Endometrial microvascular endothelial cells (primary cell): ENCODE measurements around the gene SPATA21. TPM values are rescaled to one million over a fixed set of nuclear protein-coding genes. Genes with fewer than 3 reads are reported as not detected.
"Not testable (repeated sequence)": the region's sequence is repeated elsewhere in the genome, so short reads cannot be mapped to it uniquely, and the experiment has no call there.

Experiments
- in situ Hi-C: cut with HindIII; loops from 2 replicates; pipeline ENCODE4 v1.10.0; 2017; ENCODE audit warnings: low sequenced_read_pairs, low pct_unique_long_range_greater_than_20kb; ENCODE audit errors: inconsistent ontology term
- total RNA-seq: library from RNA; depleted of rRNA; stranded (reverse); fragments of >200 nt; gene quantifications from one replicate; pipeline ENCODE4 v1.2.3, GENCODE V29; 2015; ENCODE audit errors: inconsistent ontology term

SPATA21 gene
- total RNA-seq, 1 donor from 2014 or later: not detected

DNA sequence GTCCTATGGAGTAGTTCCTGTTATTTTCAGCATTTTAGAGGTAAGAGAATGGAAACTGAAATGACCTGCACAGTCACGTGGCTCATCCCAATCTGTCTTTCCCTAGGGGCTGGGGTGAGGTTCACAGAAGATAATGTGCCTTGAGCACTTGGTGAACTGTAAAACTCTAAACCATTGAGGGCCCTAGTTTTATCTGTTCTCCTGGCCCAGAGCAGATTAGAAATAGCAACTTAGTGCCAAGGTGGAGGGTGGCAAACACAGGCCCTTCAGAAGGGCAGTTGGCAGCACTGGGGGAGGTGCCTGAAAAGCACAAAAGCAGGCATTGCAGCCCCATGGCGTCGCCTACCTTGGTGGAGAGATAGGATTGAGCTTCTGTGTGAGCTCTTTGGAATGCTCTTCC lies 17.7 kb upstream of the SPATA21 start:
- in situ Hi-C loops: not testable (repeated sequence)

DNA sequence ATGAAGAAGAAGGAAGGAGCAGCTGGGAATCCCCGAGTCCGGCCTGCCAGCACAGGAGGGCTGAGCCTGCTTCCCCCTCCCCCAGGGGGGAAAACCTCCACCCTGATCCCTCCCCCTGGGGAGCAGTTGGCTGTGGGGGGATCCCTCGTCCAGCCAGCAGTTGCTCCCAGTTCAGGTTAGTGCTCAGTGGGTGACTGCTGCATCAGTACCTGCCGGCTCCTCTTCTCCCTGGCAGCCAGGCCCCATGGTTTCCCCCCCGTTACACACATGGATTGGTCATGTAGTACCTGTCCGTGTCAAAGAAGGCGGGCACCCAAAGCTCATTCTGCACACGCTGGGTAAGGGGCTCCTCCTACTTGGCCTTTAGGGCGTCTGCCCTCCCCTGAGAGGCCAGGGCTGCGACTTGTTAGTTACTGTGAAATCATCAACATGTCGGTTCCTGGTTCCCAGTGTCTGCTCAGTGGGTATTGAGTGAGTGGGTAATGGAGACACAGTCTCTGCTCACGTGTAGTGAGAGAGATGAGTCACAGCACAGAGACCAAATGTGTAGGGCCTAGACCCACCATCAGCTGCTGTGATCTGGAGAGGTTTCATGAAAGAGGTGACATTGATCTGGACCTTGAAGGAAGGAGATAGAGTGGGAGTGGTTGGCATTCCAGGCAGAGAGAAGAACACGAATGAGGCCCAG lies 14.8 kb upstream of the SPATA21 start:
- in situ Hi-C loops: no loop called here

DNA sequence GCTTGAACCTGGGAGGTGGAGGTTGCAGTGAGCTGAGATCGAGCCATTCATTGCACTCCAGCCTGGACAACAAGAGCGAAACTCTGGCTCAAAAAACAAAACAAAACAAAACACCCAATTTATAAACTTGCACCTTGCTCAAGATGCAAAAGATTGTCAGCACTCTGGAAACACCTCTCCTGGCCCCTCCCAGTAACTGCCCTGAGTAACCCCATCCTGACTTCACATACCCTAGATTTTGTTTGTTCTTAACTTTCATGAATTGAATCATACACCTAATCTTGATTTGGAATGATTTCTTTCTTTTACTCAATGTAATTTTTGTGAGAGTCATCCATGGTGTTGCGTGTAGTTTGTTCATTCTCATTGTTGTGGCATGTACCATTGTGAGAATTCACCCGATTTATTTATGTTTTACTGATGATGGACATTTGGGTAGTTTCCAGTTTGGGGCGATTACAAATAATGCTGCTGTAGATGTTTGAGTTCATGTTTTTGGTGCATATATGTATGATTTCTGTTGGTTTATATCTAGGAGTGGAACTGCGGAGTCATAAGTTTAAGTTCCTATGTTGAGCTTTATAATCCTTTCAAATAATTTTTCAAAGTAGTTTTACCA lies 13.7 kb upstream of the SPATA21 start:
- in situ Hi-C loops: no loop called here

DNA sequence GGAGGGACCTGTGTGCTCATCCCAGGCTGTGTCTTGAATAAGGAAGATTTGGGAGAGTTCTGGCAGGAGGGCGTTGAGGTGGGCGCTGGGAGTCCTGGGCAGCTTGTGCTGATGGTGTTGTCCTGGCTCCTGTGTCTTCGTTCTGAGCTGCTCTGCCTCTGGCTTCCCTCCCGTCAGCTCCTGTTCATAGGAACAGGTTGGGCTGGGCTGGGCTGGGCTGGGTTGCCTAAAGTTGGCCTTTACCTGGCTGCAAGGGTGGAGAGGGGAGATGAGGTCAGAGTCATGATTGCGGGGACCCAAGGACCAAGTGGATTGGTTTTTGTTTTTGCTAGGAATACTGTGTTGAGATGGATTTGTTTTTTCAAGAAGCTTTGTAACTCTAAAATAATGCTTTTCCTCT lies 12.4 kb upstream of the SPATA21 start:
- in situ Hi-C loops: no loop called here

DNA sequence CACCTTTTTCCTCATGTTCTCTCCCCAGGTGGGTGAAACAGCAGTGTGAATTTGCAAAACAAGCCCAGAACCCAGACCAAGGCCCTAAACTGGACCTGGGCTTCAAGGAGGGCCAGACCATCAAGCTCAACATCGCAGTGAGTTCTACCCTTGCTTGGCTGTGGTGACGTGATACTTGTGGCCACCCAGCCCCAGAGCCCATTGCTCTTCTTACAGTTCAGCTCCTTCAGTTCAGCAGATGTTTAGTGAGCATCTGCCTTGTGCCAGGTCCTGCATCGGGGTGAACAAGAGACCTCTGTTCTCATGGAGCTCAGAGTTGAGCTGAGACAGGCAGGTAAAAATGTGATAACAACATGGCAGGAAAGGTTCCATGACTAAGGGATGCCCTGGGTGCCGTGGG lies 11.8 kb upstream of the SPATA21 start:
- in situ Hi-C loops: no loop called here

DNA sequence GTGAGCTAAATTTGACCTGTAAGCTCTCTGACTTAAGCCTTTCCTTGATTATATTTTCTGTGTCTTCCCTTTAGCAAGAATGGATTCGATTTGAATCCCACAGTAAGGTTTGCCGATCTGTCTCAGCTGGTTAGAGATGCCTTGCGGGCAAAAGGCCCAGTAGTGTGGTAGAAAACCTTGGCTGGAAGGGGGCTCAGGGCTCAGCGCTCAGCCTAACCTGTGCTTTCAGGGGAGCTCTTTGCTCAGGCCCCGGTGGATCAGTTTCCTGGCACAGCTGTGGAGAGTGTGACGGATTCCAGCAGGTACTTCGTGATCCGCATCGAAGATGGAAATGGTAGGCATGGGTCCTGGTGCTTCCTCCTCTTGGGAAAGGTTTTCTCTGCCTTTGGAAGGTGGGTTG lies 10.4 kb upstream of the SPATA21 start:
- in situ Hi-C loops: no loop called here

DNA sequence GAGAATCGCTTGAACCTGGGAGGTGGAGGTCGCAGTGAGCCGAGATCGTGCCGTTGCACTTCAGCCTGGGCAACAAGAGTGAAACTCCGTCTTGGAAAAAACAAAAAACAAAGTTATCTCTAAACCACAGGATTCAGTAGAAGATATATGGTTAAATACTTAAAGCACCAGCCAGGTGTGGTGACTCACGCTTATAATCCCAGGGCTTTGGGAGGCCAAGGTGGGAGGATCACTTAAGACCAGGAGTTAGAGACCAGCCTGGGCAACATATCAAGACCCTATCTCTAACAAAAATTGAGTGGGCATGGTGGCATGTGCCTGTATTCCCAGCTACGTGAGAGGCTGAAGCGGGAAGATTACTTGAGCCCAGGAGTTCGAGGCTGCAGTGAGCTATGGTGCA lies 8.9 kb upstream of the SPATA21 start:
- in situ Hi-C loops: no loop called here

DNA sequence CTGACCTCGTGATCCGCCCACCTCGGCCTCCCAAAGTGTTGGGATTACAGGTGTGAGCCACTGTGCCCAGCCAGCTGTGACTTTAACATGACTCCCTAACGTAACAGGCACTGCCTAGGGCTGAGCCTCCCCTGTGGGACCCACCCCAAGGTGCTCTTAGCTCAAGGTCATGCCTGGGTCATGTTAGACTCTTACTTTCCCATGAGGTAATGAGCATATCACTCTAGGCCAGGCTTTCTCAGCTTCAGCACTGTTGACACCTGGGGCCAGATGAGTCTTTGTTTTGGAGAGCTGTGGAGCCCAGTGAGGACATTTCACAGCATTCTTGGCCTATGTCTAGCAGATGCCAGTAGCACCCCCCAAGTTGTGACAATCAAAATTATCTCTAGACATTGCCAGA lies 7.8 kb upstream of the SPATA21 start:
- in situ Hi-C loops: no loop called here

DNA sequence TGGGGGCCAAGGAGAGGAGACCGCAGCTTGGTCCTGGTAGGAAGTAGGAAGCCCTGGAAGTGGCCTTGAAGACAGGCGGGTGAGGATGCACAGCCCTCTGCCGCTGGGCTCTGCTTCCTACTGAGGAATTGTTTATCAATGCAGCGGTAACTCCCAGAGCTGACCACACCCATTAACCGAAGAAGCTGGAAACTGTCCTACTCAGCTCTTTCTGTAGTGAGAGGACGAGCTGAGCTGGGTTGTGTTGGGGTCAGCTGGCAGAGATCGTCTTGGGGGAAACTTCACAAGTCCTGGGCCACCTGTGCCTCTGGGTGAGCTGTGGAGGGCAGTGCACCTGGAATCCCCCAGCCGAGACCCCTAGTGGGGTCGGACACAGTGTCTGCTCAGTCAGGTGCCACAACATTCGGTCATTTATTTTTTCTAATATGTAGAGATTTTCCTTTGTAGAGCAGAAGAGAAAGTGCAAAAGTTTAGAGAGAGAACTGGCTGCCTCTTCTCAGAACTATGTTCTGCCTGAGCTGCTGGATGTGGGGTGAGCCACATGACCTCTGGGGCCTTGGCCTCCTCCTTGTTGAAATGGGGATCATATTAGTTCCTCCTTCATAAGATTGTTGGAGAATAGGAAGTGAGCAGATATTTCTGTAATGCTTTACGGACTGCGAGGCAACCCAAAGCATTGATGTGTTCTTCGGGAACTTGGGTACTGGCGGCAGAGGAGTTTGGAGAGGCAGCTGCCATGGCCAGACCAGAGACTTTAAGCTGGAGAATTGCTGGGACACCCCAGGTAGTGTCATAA lies 6.9 kb upstream of the SPATA21 start:
- in situ Hi-C loops: no loop called here

DNA sequence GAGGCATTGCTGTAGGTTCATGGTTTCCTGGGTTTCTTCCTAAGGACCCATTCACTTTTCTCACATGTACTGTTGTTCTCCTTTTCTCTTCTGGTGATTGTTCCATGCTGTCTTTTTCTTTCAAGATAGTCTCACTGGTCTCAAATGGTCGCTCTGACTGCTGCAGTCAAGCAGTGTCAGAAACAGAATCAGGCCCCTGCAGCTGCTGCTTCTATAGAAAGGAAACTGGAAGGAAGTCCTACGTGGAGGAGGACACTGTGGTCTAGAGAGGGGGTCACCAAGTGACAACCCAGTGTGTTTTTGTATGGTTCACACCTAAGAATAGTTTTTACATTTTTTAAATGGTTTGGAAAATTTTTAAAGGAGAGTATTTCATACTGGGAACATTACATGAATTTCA lies 5.7 kb upstream of the SPATA21 start:
- in situ Hi-C loops: no loop called here

DNA sequence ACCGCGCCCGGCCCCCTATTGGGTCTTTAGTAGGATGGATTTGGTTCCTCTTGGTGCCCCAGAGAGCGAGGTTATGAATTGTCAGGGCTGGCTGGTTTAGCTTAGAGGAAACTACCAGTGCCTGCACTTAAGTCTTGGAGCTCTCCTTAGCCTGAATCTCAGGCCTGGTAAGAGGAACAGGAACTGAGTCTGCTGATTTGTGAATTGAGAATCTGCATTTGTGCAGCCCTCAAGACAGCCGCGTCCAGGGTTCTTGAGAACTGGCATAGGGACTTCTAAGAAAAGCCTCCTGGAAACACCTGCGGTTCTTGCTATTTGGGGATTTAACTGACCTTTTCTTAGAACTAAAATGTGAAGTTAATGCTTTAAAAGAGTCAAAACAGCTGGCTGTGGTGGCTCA lies 5.0 kb upstream of the SPATA21 start:
- in situ Hi-C loops: no loop called here

DNA sequence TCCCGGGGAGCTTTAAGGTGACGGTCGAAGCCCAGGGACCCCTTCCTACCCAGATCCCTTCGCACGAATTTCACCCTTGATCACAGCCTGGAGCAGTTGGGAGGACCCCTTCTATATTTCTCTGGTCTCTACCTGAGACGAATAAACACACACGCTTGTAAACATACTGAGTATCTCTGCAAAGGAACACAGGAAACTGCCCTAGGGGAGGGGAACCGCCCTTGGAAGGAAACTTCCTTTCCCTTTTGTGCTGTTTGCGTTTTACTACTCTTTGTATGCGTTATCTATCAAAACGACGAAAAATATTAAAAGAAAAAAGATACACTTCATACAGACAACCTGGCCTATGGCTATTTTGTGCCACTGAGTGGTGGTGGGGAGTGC lies 4.0 kb upstream of the SPATA21 start:
- in situ Hi-C loops: no loop called here

DNA sequence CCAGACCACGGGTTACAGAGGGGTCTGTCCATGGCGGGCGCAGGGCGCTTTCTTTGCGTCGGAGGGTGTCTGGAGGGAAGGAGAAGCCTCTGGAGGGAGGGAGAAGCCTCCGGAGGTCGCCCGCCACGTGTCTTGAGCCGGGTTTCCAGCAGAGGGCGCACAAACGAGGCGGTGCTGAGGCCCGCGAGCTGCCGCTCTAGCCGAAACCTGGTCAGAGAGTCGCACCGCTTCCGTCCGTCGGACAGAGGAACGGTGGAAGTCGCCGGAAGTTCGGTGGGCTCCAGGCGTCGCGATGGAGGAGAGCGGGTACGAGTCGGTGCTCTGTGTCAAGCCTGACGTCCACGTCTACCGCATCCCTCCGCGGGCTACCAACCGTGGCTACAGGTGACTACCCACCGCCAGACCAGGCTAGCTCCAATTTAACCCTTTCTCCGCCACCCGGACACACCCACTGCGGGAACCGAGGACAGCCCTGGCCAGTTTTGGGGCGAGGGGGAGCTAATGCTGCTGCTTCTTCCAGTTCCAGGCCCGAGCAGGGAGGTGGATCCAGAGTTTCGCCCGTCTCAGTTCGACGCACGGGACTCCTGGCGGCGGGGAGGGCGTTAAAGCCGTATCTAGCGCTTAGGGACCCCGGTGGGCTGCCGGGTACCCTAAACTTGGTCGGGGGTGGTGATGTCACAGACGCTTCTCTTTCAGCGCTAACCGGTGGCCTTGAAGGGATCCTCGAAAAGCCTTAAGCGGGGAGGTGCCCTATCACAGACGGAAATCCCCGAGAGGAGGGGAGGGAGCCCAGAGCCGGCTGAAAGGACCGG lies 3.5 kb upstream of the SPATA21 start, which contains the start of gene NECAP2:
NECAP2 (plus strand) TSS at position 255 of the 812 bp plus-strand sequence; CDS start at position 293, 38 bp downstream.
- in situ Hi-C loops: no loop called here

DNA sequence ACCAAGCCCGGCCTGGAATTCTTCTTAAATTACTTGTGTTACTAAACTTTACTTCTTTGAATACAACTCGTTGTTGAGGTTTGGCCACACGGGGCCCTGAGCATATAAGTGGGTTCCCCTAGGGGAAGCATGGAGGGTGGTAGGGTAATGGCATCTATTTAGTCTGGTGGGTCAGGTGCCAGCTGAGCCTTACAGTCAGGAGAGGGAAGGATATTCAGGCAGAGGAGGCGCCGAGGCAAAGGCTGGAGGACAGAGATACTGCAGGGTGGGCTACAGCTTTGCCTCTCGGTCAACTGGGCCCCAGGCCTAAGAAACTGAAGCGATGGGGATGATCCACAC lies 2.9 kb upstream of the SPATA21 start:
- in situ Hi-C loops: no loop called here

DNA sequence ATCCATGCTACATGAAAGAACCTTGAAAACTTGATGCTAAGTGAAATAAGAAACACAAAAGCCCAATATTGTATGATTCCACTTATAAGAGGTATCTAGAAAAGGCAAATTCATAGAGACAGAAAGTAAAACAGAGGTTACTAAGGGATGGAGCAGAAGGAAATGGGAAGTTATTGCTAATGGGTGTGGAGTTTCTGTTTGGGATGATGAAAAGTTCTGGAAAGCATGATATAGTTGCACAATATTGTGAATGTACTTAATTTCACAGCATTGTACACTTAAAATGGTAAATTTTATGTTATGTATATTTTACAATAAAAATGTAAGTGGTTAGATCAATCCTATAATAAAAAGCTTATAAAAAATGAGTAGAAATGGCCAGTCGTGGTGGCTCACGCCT lies 1.7 kb upstream of the SPATA21 start:
- in situ Hi-C loops: no loop called here

DNA sequence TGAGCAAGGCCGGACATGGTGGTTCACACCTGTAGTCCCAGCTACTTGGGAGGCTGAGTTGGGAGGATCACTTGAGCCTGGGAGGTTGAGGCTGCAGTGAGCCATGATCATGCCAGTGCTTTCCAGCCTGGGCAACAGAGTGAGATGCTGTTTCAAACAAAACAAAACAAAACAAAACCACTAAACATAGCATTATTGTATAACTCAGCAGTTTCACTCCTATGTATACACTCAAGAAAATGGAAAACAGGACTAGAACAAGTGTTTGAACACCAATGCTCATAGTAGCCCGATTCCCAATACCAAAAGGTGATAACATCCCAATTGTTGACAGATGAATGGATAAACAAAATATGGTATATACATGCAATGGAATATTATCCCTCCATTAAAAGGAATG lies 1.3 kb upstream of the SPATA21 start:
- in situ Hi-C loops: no loop called here

DNA sequence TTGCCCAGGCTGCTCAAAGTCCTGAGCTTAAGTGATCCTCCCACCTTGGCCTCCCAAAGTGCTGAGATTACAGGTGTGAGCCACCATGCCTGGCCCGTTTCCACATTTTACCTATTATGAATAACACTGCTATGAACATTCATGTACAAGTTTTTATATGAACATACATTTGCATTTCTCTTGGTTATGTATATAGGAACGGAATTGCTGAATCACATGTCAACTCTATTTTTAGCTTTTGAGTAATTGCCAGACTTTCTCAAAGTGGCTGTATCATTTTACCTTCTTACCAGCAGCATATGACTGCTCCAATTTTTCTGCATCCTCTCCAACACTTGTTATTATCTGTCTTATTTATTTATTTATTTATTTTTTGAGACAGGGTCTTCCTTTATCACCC lies 2.7 kb downstream of the SPATA21 start:
- in situ Hi-C loops: loop anchor here (5.0 kb wide), 1 partner anchor 42 kb away; no protein-coding TSS in a partner anchor

DNA sequence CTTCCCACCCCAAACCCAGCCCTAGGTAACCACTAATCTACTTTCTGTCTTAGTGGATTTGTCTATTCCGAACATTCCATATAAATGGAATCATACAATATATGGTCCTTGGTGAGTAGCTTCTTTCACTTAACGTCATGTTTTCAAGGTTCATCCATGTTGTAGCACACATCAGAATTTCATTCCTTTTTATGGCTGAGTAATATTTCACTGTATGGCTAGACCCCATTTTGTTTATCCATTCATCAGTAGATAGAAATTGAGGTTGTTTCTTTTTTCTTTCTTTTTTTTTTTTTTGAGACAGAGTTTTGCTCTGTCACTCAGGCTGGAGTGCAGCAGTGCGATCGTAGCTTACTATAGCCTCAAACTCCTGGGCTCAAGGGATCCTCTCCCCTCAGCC lies 3.2 kb downstream of the SPATA21 start:
- in situ Hi-C loops: loop anchor here (5.0 kb wide), 1 partner anchor 42 kb away; no protein-coding TSS in a partner anchor

DNA sequence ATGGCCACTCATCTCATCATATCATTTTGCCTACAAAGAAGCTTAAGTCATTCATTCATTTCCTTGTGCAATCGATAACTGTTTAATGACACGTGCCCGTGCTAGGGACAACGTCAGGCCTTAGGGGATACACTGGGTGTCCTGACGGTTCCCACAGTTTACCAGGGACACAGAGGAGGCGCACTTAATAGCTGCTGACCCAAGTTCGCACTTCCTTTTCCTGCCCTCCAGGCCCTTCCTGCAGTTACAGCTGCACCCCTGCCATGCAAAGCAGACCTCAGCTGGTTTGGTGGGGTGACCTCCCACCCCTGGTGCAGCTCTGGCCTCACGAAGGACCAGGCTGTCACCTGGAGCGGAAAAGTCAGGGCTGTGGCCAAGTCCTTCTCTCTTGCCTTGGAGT lies 4.2 kb downstream of the SPATA21 start:
- in situ Hi-C loops: loop anchor here (5.0 kb wide), 1 partner anchor 41 kb away; no protein-coding TSS in a partner anchor
